HG03432 (cell line): ENCODE results near the gene TTC7B.

Source experiments
- ATAC-seq: cut with Tn5 transposase; IDR thresholded peaks from one replicate; pipeline ENCODE4 v1.9.1; 2021; ENCODE audit warnings: mild to moderate bottlenecking, moderate library complexity; ENCODE audit not compliant: unreplicated experiment

The TTC7B gene

GRCh38 chr14:90567991-90568390 lies 248.2 kb downstream of the TTC7B start:
- ATAC-seq, result no peak

- no peak for ATAC-seq
These were observed 249.0 kb downstream of the TTC7B start for GRCh38 chr14:90567191-90567590.

GRCh38 chr14:90566481-90566880 lies 249.7 kb downstream of the TTC7B start:
- ATAC-seq, result no peak

- no peak for ATAC-seq
These were observed 251.7 kb downstream of the TTC7B start for GRCh38 chr14:90564496-90564895.

- ATAC-seq, result no peak
These were observed 253.6 kb downstream of the TTC7B start for GRCh38 chr14:90562652-90563051.

GRCh38 chr14:90561920-90562319 lies 254.3 kb downstream of the TTC7B start:
- ATAC-seq, result no peak

GRCh38 chr14:90560991-90561390 lies 255.2 kb downstream of the TTC7B start:
- no peak for ATAC-seq

GRCh38 chr14:90560558-90560957 lies 255.7 kb downstream of the TTC7B start:
- ATAC-seq, result no peak

GRCh38 chr14:90559811-90560492 lies 256.3 kb downstream of the TTC7B start:
- ATAC-seq, result no peak

- no peak for ATAC-seq
These were observed 257.1 kb downstream of the TTC7B start for GRCh38 chr14:90558983-90559590.

- no peak for ATAC-seq
These were observed 257.9 kb downstream of the TTC7B start for GRCh38 chr14:90558041-90558982.

GRCh38 chr14:90557516-90557915 lies 258.7 kb downstream of the TTC7B start:
- ATAC-seq, result no peak

GRCh38 chr14:90556666-90557450 lies 259.4 kb downstream of the TTC7B start:
- ATAC-seq, result no peak

- ATAC-seq, result no peak
These were observed 260.2 kb downstream of the TTC7B start for GRCh38 chr14:90556012-90556477.

GRCh38 chr14:90555126-90556011 lies 260.9 kb downstream of the TTC7B start:
- no peak for ATAC-seq

- ATAC-seq, result no peak
These were observed 261.9 kb downstream of the TTC7B start for GRCh38 chr14:90554341-90554740.

GRCh38 chr14:90553921-90554336 lies 262.3 kb downstream of the TTC7B start:
- no peak for ATAC-seq

- no peak for ATAC-seq
These were observed 262.8 kb downstream of the TTC7B start for GRCh38 chr14:90553298-90553920.
